GM21723 (cell line): ENCODE data around the gene KCTD13.
"Not testable (repeated sequence)": the region's sequence is repeated elsewhere in the genome, so short reads cannot be mapped to it uniquely, and the experiment has no call there.

Experiments used
- ATAC-seq: cut with Tn5 transposase; IDR thresholded peaks from one replicate; pipeline ENCODE4 v1.9.1; 2021; ENCODE audit warnings: mild to moderate bottlenecking, moderate library complexity; ENCODE audit not compliant: unreplicated experiment

KCTD13 gene

GRCh38 chr16:29883987-29884386, 42.0 kb downstream of the KCTD13 start:
- no peak for ATAC-seq

GRCh38 chr16:29881050-29881449, 45.0 kb downstream of the KCTD13 start:
- no peak for ATAC-seq

DNA sequence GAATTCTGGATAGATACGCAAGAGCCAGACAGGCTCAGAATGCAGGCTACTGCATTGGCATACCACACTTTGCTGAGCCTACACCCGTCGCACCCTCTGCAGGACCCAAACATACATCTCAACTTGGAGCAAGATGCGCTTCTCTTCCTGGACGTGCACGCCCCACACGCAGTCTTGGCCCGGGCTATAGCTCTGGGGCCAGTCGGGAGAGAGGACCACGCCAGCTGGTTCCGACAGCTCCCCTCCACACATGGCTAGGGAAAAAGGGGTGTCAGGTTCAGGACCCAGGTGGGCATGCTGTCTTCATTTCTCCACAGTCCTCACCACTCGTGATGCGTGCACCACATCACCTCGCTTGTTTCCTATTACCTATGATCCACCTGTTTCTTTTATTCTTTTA, 47.9 kb downstream of the KCTD13 start:
- ATAC-seq = no peak

- peak; percentile 46 for ATAC-seq
These were observed 48.6 kb downstream of the KCTD13 start for GRCh38 chr16:29877266-29877961.

DNA sequence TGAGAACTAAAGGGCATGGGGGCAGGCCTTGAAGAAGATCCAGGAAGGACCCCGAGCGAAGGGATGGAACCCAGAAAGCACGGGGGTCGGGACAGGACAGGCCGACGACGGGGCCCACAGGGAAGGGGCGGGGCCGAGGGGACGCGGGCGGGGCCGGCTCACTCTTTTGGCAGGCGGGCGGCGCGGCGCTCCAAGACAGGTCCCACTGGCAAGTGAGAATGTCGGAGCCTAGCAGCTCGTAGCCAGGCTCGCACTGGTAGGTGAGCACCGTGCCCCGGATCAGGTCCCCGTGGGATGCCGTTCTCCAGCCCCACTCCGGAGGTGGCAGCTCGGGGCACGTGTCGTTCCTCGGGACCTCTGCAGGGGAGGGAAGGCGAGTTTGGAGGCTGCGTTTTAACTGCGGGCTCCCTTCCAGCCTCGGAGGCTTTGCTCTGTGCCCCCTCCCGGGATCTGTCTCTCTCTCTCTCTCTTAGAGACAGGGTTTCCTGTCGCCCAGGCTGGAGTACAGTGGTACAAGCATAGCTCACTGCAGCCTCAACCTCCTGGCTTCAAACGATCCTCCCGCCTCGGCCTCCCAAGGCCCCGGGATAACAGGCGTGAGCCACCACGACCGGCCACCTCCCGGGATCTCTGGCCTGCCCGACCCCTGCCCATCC, 49.3 kb downstream of the KCTD13 start:
- ATAC-seq = no peak

GRCh38 chr16:29876217-29876593, 49.8 kb downstream of the KCTD13 start:
- no peak for ATAC-seq

DNA sequence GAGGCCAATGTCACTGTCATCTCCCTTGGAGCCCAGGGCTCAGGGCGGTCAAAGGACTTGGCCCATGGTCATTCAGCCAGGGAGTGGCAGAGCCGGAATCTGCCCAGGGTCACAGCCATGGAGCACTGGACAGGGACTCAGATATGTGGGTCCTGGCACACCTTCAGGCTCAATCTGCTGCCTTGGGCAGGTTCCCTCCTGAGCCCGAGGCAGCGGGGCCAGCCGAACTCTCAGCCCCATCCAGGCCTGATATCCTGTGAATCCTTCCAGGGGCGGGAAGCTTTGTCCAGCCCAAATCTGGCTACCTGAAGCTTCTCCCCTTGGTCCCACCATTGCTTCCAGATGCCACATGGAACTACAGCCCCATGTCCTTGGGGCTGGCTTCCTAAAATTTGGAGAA, 50.8 kb downstream of the KCTD13 start:
- ATAC-seq = no peak

DNA sequence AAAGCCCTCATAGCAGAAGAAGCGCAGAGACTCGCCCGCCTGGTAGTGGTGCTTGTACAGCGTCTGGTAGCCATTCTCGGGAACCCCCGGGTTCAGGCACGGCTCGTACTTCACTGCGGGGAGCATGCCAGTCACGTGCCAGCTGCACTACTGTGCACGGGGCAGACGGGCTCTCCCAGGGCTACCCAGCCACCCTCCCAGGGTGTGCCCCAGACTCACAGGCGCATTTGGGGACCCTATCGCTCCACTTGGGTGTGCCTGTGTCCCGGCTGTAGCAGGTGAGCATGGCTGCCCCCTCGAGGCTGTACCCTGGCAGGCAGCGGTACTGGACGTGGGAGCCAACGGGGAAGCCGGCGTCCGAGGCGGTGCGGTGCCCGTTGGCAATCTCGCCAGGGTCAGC, 52.7 kb downstream of the KCTD13 start:
- ATAC-seq = no peak

GRCh38 chr16:29871822-29872546, 54.0 kb downstream of the KCTD13 start:
- ATAC-seq = no peak

- ATAC-seq = not testable (repeated sequence)
These were observed 57.0 kb downstream of the KCTD13 start for GRCh38 chr16:29869067-29869466.

DNA sequence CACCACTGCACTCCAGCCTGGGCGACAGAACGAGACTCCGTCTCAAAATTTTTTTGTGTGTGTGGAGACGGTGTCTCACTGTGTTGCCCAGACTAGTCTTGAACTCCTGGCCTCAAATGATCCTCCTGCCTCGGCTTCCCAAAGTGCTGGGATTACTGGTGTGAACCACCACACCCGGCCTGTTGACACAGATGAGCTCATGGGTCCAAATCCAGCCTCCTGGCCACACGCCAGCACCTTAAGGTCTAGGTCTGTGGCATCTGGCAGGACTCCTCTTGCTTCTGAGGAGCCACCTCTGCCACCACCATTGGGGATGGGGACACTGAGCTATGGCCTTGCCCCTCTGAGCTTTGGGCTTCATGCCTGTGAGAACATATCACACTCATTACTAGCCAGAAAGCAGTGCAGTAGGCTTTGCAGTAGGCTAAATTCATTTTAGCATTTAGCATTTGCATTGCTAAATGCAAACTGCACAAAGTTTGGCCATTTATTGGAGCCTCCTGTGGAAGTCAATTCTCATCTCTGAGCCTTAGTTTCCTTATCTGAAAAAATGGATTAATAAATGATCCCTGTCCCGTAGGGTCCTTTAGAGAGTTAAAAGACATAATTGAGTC, 57.5 kb downstream of the KCTD13 start:
- ATAC-seq = no peak

DNA sequence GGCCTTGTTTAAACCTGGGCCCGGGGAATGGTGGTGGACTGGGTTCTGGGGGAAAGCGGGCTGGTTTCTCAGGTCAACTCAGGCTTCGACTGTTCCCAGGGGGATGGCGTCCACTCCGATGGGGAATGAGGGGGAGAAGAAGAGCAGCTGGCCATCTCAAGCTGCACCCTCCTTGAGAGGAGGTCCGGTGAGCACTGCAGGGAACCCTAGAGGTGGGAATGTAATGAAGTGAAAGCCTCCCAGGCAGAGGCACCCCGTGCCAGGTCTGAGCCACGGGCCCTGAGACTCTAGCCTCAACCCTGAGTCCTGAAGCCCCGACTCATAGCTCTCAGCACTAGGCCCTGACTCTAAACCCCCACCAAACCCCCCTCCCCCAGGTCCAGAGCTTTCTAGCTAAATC, 61.8 kb downstream of the KCTD13 start:
- ATAC-seq = no peak

DNA sequence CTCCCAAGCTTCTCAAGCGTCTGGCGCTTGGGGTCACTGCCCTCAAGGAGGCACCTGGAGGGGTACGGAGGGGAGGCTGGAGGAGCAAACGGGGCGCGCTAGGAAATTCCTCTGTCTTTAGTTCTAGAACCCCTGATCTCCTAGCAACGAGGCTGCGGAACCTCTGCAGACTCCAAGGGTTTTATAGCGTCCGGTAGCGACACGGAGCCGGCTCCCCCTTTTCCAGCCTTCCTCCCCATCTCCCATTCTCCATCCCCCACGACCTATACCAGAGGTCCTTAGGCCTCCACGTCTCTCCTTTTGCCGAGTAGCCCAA, 62.4 kb downstream of the KCTD13 start:
- ATAC-seq = no peak

DNA sequence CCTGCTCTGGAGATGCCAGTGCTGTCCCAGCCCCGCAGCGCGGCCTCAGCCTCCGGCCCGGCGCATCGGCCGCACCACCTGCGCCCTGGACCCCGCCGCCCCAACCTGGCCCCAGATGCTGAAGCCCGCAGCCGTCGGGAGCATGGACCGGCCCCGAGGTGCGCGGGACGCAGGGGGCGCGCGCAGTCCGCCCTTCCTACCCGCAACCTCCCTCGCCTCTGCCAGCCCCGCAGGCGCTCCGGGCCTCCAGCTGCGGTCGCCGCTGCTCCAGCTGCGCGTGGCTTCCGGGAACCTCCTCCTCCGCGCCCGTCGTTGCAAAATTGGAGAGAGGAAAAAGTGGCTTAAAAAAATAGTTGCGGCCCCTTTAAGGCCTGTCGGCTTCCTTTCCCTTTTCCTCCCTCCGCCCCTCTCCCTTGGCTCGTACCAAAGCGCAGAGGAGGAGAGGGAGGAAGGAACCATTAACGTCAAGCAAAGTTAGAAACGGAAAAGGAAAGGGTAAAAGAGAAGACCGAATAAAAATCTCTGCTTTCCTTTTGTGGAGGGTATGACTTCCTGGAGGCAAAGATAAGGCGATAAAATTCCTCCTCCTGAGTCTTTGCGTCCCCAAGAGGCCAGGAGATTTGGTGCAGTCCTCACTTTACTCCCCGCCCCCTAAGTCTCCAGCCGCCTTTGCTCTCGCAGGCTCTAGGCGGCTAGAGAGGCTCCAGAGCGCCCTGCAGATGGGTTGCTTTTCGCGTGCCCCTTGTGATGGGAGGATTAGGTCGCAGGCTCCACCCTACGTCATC, 63.0 kb downstream of the KCTD13 start, which contains the start of gene CDIPT:
CDIPT (minus strand) TSS at position 343 of the 785 bp plus-strand sequence. CDS start 369 bp downstream, outside the sequence.
- peak; percentile 90 for ATAC-seq

DNA sequence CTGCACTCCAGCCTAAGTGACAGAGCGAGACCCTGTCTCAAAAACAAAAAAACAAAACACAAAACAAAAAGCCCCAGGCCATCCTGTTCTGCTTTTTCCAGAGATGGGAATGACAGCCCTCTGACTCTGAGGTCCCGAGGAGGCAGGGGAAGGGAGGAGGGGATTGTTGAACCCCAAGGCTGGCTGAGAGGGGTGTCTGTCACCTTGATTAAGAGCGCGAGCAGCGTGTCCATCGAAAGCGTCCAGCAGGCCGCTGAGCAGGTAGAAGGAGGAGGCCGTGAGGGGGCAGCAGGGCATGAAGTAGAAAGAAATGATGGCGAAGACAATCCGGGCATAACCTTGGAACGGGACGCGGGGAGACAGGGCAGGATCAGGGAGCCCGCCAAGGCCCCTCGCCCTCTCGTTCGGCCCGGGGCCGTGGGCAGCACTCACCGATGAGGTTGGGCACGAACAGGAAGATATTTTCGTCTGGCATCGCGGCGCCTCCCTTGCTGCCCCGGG, 63.6 kb downstream of the KCTD13 start:
- ATAC-seq = peak; percentile 15

GRCh38 chr16:29860218-29860617, 65.8 kb downstream of the KCTD13 start:
- ATAC-seq = no peak

- ATAC-seq = no peak
These were observed 67.1 kb downstream of the KCTD13 start for GRCh38 chr16:29858974-29859373.

DNA sequence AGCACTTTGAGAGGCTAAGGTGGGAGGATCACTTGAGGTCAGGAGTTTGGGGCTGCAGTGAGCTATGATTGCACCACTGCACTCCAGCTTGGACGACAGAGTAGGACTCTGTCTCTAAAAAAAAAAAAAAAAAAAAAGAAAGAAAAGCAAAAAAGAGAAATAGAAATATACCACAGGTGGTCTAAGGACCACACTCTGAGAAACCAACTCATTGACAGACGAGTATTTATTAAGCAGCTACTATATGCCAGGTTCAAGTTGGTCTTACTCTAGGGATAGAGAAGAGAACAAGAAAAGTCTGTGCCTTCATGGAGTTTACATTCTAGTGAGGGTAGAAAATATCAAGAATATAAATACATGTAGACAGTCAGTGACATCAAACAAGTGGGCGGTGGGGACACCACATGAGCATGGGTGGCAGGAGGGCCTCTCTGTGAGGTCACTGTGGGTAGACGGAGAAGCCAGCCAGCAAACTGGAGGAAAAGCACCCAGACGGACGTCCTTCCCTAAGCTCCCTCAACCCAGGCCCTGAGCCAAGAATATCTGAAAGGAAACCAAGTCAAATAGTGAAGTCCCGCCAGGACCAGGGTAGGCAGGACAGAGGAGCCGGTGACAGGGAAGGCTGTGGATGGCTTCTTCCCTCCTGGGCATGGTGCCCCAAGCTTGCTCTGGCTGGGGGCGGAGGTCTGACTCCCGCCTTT, 67.7 kb downstream of the KCTD13 start:
- no peak for ATAC-seq

GRCh38 chr16:29857133-29857760, 68.8 kb downstream of the KCTD13 start:
- no peak for ATAC-seq
